T-helper 17 cell (primary cell): ENCODE measurements around the gene PEAK1. TPM values are rescaled to one million over a fixed set of nuclear protein-coding genes. Genes with fewer than 3 reads are reported as not detected.

ENCODE experiments used
- ATAC-seq: fragments of 150-1000 bp; cut with Tn5 transposase; 2 replicates; pipeline ENCODE4 v1.10.0; 2021; ENCODE audit warnings: mild to moderate bottlenecking, moderate library complexity
- DNase-seq, 3 donors: peaks; one replicate each; pipeline versions ENCODE4 v3.0.0 to v3.0.0-alpha.2; 2020 to 2021
- H3K9me3 ChIP-seq: one replicate; pipeline ENCODE4 v1.7.0; 2013; ENCODE audit warnings: low read length, mild to moderate bottlenecking; ENCODE audit not compliant: control insufficient read depth, poor library complexity, severe bottlenecking
- H3K27ac Mint-ChIP-seq: one replicate; pipeline ENCODE4 v1.8.0; 2022; ENCODE audit warnings: mild to moderate bottlenecking, moderate library complexity, mixed read lengths
- H3K27me3 Mint-ChIP-seq: one replicate; pipeline ENCODE4 v1.8.0; 2022; ENCODE audit warnings: mixed read lengths
- H3K36me3 Mint-ChIP-seq: one replicate; pipeline ENCODE4 v1.8.0; 2022; ENCODE audit warnings: low read depth, mixed read lengths
- H3K4me1 Mint-ChIP-seq: one replicate; pipeline ENCODE4 v1.8.0; 2022; ENCODE audit warnings: mild to moderate bottlenecking, mixed read lengths
- H3K4me3 Mint-ChIP-seq: one replicate; pipeline ENCODE4 v1.8.0; 2022; ENCODE audit warnings: mild to moderate bottlenecking, moderate library complexity, mixed read lengths
- total RNA-seq, 4 donors: library from RNA in 2 of 4; stranded (reverse) in 2 of 4; gene quantifications; one replicate each; pipeline ENCODE4 v1.2.3 and lab custom pipeline; 2022 to 2026

The PEAK1 gene
- total RNA-seq, 2 donors from 2014 or later: 5.9 to 10.2 TPM

GRCh38 chr15:77386626-77387025 lies 33.3 kb downstream of the PEAK1 start:
- Mint-ChIP-seq H3K4me1 (peaks cover 4% of the 10 kb centered on the region), H3K27ac (no peak overlapping the region), H3K4me3 (no peak overlapping the region), H3K36me3 (peaks cover 7% of the 10 kb centered on the region), H3K27me3 (no peaks in the 10 kb centered on the region)
- ATAC-seq (no peak), DNase-seq (no peak)
- H3K9me3 ChIP-seq: no peaks in the 10 kb centered on the region

- no peak for ATAC-seq
- H3K4me3 Mint-ChIP-seq: no peak overlapping the region
- no peak overlapping the region for H3K27ac Mint-ChIP-seq
- H3K4me1 Mint-ChIP-seq: peaks cover 4% of the 10 kb centered on the region
- DNase-seq: no peak
- peaks cover 5% of the 10 kb centered on the region for H3K36me3 Mint-ChIP-seq
- H3K27me3 Mint-ChIP-seq: no peaks in the 10 kb centered on the region
- H3K9me3 ChIP-seq: no peaks in the 10 kb centered on the region
These were observed 35.1 kb downstream of the PEAK1 start for GRCh38 chr15:77384589-77385359.

GRCh38 chr15:77384086-77384485 lies 35.8 kb downstream of the PEAK1 start:
- peaks cover 5% of the 10 kb centered on the region for H3K36me3 Mint-ChIP-seq
- H3K4me1 Mint-ChIP-seq: peaks cover 4% of the 10 kb centered on the region
- no peaks in the 10 kb centered on the region for H3K27me3 Mint-ChIP-seq
- no peak overlapping the region for H3K27ac Mint-ChIP-seq
- no peak overlapping the region for H3K4me3 Mint-ChIP-seq
- ATAC-seq (no peak), DNase-seq (no peak)
- H3K9me3 ChIP-seq: no peaks in the 10 kb centered on the region

- Mint-ChIP-seq H3K27ac (no peak overlapping the region), H3K36me3 (peaks cover 5% of the 10 kb centered on the region), H3K4me3 (no peak overlapping the region), H3K4me1 (peaks cover 4% of the 10 kb centered on the region), H3K27me3 (no peaks in the 10 kb centered on the region)
- no peaks in the 10 kb centered on the region for H3K9me3 ChIP-seq
- ATAC-seq: no peak
- no peak for DNase-seq
These were observed 39.9 kb downstream of the PEAK1 start for GRCh38 chr15:77380033-77380432.

GRCh38 chr15:77376770-77377169 lies 43.1 kb downstream of the PEAK1 start:
- Mint-ChIP-seq H3K36me3 (no peaks in the 10 kb centered on the region), H3K4me1 (no peaks in the 10 kb centered on the region), H3K27ac (no peak overlapping the region), H3K4me3 (no peak overlapping the region), H3K27me3 (no peaks in the 10 kb centered on the region)
- DNase-seq (no peak), ATAC-seq (no peak)
- no peaks in the 10 kb centered on the region for H3K9me3 ChIP-seq

GRCh38 chr15:77375133-77375532 lies 44.8 kb downstream of the PEAK1 start:
- no peak overlapping the region for H3K4me3 Mint-ChIP-seq
- no peak for DNase-seq

GRCh38 chr15:77373441-77373840 lies 46.5 kb downstream of the PEAK1 start:
- DNase-seq: no peak
- no peaks in the 10 kb centered on the region for H3K36me3 Mint-ChIP-seq
- H3K9me3 ChIP-seq: no peaks in the 10 kb centered on the region
- no peak overlapping the region for H3K4me3 Mint-ChIP-seq
- H3K27me3 Mint-ChIP-seq: no peaks in the 10 kb centered on the region
- no peak overlapping the region for H3K27ac Mint-ChIP-seq
- no peak for ATAC-seq
- H3K4me1 Mint-ChIP-seq: no peaks in the 10 kb centered on the region

More at GRCh38 chr15:77375133-77375532, 44.8 kb downstream of the PEAK1 start:
- Mint-ChIP-seq H3K27me3 (no peaks in the 10 kb centered on the region), H3K36me3 (no peaks in the 10 kb centered on the region), H3K4me1 (no peaks in the 10 kb centered on the region), H3K27ac (no peak overlapping the region)
- no peaks in the 10 kb centered on the region for H3K9me3 ChIP-seq
- no peak for ATAC-seq

- H3K4me3 Mint-ChIP-seq: no peak overlapping the region
- H3K4me1 Mint-ChIP-seq: no peaks in the 10 kb centered on the region
- H3K9me3 ChIP-seq: no peaks in the 10 kb centered on the region
- no peak for ATAC-seq
- DNase-seq: no peak
- H3K36me3 Mint-ChIP-seq: no peaks in the 10 kb centered on the region
- no peaks in the 10 kb centered on the region for H3K27me3 Mint-ChIP-seq
- H3K27ac Mint-ChIP-seq: no peak overlapping the region
These were observed 47.9 kb downstream of the PEAK1 start for GRCh38 chr15:77371850-77372563.

- no peaks in the 10 kb centered on the region for H3K4me1 Mint-ChIP-seq
- H3K27ac Mint-ChIP-seq: no peak overlapping the region
- H3K36me3 Mint-ChIP-seq: no peaks in the 10 kb centered on the region
- no peaks in the 10 kb centered on the region for H3K9me3 ChIP-seq
- no peak overlapping the region for H3K4me3 Mint-ChIP-seq
- ATAC-seq (no peak), DNase-seq (no peak)
- no peaks in the 10 kb centered on the region for H3K27me3 Mint-ChIP-seq
These were observed 49.3 kb downstream of the PEAK1 start for GRCh38 chr15:77370580-77370979.

GRCh38 chr15:77369168-77369567 lies 50.7 kb downstream of the PEAK1 start:
- no peak for DNase-seq

GRCh38 chr15:77367631-77368030 lies 52.3 kb downstream of the PEAK1 start:
- H3K4me1 Mint-ChIP-seq: no peaks in the 10 kb centered on the region
- ATAC-seq: no peak
- no peak overlapping the region for H3K27ac Mint-ChIP-seq
- no peak overlapping the region for H3K4me3 Mint-ChIP-seq
- DNase-seq: no peak
- H3K27me3 Mint-ChIP-seq: no peaks in the 10 kb centered on the region
- H3K36me3 Mint-ChIP-seq: peaks cover 2% of the 10 kb centered on the region
- H3K9me3 ChIP-seq: no peaks in the 10 kb centered on the region

More at GRCh38 chr15:77369168-77369567, 50.7 kb downstream of the PEAK1 start:
- no peaks in the 10 kb centered on the region for H3K27me3 Mint-ChIP-seq
- no peak for ATAC-seq
- no peaks in the 10 kb centered on the region for H3K4me1 Mint-ChIP-seq
- H3K4me3 Mint-ChIP-seq: no peak overlapping the region
- no peaks in the 10 kb centered on the region for H3K36me3 Mint-ChIP-seq
- no peak overlapping the region for H3K27ac Mint-ChIP-seq
- no peaks in the 10 kb centered on the region for H3K9me3 ChIP-seq

GRCh38 chr15:77361456-77361855 lies 58.4 kb downstream of the PEAK1 start:
- Mint-ChIP-seq H3K36me3 (peaks cover 7% of the 10 kb centered on the region), H3K4me3 (no peak overlapping the region), H3K27me3 (no peaks in the 10 kb centered on the region), H3K27ac (no peak overlapping the region), H3K4me1 (peaks cover 3% of the 10 kb centered on the region)
- no peaks in the 10 kb centered on the region for H3K9me3 ChIP-seq
- DNase-seq (no peak), ATAC-seq (no peak)

GRCh38 chr15:77358545-77359240 lies 61.2 kb downstream of the PEAK1 start:
- Mint-ChIP-seq H3K4me3 (no peak overlapping the region), H3K4me1 (peaks cover 9% of the 10 kb centered on the region), H3K27ac (no peak overlapping the region), H3K36me3 (peaks cover 9% of the 10 kb centered on the region), H3K27me3 (no peaks in the 10 kb centered on the region)
- no peaks in the 10 kb centered on the region for H3K9me3 ChIP-seq
- no peak for DNase-seq
- ATAC-seq: no peak
